HG03457 (cell line): ENCODE measurements around the gene BTNL9.
"Not testable (repeated sequence)": the region's sequence is repeated elsewhere in the genome, so short reads cannot be mapped to it uniquely, and the experiment has no call there.

Source experiments
- ATAC-seq: cut with Tn5 transposase; IDR thresholded peaks from one replicate; pipeline ENCODE4 v1.9.1; 2021; ENCODE audit warnings: moderate number of reproducible peaks; ENCODE audit not compliant: unreplicated experiment

The BTNL9 gene

DNA sequence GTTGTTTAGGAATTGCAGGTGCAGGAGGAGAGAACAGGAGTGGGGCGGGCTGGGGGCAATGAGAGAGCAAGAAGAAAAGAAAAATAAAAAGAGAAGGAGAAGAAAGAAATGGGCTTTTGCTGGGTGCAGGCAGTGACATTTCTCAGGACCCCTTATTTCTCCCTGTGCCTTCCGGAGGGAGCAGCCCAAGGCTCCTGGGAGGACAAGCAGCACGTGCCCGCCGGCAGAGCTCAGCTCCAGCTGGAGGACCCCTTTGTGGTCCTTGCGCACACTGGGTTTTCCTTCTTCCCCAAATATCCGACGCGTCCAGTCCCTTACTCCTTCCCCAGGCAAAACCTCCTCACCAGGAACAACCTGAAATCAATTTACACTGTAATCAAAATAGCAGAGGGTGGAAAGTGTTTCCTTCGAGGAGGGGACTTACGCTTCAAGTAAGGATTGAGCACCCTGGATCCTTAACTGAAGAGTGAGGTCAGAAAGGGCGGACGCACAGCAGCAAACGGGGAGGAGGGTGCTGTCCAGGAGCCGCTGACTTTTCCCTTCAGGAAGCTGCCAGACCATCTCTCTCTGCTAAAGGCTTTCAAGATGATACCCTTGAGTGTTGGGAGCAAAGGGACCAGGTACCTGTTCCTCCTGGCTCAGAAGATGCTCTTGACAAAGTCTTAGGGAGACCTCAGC lies 2.1 kb downstream of the BTNL9 start:
- ATAC-seq: no peak

DNA sequence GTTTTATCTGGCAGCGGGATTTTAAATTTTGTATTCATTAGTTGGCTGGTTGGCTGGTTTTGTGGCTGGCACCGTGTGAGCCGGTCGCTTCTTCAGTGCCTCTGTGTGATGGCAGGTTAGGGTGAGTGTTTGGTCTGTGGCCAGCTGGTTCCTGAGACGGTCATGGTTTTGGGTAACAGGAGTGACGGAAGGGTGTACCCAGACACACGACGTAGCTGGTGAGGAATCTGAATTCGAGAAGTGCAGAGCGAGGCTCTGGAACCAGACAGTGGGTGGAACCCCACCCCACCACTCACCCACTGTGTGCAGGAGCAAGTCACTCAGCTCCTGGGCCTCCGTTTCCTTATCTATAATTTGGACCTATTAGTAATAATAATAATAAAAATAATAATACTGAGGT lies 2.7 kb downstream of the BTNL9 start:
- no peak for ATAC-seq

DNA sequence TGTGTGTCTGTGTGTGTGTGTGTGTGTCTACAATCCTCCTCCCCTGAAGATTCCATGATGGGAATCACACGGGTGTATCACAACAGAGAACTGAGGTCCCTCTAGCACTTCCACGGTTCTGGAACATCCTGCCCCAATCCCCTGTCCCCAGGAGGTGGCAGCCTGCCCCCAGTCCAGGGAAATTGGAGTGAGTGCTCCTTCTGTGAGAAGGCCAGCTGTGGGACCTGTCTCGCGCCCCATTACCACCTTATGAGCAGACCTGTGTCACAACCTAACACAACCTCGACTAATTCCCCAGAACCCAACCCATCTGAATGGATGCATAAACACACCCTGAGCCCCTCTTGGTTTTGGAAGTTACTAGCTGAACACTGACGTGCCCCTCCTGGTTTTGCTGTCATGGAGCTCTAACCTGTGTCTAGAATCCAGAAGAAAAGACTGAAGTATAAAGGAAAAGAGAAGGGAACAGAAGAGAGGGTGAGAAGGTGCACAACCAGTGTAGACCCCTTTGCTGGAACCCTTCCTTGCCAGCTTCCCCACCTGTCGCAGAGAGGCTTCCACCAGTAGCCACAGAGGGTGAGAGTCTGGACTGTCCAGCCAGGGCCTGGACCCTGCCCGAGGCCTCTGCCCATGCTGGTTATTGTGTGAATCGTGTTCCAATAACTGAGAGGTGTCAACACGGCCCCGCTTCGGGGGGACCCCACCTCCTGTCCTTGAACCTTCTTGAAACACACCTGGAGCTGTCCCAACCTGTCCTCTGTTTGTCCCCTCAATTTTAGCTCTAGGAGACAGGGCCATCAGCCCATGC lies 3.4 kb downstream of the BTNL9 start:
- no peak for ATAC-seq

DNA sequence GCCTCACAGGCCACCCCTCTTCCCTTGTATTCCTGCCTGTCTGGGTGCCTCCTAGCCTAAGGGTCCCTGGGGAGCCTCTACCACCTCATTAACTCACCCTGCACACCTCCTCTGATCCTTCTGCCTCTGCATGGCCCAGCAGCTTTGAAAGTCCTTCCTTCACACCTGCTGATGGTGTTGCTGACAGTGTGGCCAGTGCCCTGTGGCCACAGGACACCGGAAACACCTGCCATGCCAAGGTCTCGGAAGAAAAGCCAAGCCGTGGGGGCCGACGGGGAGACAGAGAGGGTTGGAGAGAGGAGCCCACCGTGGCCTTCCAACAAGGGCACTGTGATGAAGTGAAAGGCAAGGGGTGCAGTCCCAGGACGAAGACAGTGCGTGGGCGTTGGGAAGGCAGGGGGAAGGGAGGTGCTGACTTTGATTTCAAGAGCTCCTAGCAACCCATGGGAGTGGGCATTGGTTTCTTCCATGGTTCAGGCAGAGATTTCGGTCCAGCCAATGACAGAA lies 4.1 kb downstream of the BTNL9 start:
- no peak for ATAC-seq

DNA sequence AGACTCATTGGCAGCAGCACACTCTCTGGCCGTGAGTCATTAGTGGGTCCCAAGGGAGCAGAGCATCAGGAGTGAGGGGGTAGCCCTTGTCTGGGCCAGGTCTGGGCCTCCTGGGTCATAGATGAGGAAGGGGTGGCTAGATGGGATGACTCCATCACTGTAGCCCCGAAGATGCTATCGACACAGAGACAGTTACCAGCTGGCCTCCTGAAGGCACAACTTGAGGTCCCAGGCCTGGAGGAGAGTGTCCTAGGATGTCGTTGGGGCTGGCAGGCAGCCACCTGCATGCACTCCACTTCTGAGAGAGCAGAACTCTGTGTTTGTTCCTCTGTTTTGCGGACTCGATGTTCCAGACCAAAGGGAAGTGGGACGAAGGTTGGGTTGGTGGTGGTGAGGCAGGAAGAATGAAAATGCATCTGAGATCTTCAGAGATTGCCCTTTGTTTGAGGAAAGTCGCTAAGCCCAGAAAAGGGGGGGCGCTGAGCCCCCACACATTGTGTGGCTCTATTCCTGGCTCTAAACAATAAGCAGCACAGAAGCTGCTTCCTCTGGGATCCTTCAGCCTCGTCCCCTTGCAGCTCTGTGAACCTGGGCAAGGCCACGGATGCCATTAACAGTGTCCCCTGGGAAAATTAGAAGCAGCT lies 4.7 kb downstream of the BTNL9 start:
- ATAC-seq: no peak

DNA sequence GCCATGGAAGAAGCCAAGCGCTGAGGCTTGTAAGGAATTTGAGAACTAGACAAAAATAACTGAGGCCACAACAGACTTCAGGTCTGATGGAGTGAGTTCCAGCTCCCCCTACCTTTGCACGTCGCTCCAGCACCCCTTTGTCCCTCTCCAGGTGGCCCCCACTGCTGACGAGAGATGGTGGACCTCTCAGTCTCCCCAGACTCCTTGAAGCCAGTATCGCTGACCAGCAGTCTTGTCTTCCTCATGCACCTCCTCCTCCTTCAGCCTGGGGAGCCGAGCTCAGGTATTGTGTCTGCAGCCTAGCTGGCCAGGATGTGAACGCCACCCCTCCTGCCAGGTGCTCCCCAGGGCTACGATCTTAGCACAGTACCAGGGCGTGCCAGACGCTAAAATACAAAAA lies 5.2 kb downstream of the BTNL9 start:
- ATAC-seq: no peak

DNA sequence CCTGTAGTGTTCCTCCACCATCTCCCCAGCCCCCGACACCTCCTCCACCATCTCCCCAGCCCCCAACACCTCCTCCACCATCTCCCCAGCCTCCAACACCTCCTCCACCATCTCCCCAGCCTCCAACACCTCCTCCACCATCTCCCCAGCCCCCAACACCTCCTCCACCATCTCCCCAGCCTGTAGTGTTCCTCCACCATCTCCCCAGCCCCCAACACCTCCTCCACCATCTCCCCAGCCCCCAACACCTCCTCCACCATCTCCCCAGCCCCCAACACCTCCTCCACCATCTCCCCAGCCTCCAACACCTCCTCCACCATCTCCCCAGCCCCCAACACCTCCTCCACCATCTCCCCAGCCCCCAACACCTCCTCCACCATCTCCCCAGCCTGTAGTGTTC lies 5.8 kb downstream of the BTNL9 start:
- ATAC-seq: not testable (repeated sequence)

DNA sequence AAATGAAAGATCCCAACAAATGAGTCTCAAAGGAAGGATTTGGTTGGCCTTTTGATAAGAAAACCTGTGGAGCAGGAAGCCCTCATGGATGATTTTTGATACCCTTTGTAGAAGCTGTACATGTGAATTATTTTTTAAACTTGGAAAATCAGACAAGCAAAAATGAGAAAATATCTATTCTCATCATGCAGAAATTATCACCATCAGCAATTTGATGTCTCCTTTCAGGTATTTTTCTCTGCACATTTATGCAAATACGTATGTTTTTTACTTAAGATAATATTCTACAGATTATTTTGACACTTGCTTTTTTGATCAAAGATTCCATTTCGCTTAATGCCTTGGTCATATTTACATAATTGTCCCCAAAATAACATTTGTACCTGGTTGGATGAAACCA lies 7.2 kb downstream of the BTNL9 start:
- no peak for ATAC-seq

DNA sequence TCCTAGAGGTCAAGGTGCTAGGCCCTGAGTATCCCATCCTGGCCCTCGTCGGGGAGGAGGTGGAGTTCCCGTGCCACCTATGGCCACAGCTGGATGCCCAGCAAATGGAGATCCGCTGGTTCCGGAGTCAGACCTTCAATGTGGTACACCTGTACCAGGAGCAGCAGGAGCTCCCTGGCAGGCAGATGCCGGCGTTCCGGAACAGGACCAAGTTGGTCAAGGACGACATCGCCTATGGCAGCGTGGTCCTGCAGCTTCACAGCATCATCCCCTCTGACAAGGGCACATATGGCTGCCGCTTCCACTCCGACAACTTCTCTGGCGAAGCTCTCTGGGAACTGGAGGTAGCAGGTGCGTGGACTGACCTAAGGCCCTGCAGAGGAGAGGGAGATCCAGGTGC lies 7.9 kb downstream of the BTNL9 start:
- ATAC-seq: no peak

DNA sequence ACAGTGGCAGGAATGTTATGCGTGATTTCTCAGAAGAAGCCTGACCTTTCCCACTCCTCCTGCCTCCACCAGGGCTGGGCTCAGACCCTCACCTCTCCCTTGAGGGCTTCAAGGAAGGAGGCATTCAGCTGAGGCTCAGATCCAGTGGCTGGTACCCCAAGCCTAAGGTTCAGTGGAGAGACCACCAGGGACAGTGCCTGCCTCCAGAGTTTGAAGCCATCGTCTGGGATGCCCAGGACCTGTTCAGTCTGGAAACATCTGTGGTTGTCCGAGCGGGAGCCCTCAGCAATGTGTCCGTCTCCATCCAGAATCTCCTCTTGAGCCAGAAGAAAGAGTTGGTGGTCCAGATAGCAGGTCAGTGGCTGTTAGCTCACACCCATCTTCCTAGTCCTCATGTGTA lies 9.9 kb downstream of the BTNL9 start:
- ATAC-seq: no peak

DNA sequence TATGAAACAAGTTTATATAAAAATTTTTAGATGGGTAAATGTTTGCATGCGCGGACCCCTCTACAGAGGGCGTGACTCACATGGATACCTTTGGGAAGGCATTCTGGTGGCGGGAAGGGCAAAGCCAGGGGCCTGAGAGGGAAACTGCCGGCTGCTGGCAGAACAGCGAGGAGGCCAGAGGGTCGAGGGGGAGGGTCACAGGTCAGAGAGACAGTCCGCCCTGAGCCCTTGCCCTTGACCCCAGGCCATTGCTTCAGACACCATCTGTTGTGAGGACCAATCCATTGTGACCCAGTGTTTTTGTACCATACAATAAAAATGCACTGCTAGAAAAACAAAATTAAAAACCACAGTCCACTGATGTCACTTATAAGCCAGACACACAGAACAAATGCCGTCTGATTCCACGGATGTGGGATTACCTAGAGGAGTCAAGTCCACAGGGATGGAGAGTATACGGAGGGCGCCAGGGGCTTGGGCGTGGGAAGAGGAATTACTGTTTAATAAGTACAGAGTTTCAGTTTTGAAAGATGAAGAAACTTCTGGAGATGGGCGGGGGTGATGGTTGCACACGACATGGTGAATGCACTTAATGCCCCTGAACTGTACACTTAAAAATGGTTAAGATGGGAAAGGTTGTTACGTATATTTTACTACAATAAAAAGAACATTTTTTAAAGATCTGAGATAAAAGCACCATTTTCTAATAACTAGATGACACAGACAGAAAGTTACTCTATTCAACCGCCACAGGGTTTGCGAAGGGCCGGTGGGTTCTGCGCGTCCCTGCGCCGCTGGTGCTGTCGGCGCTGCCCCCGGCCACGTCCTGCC lies 12.0 kb downstream of the BTNL9 start:
- ATAC-seq: no peak

DNA sequence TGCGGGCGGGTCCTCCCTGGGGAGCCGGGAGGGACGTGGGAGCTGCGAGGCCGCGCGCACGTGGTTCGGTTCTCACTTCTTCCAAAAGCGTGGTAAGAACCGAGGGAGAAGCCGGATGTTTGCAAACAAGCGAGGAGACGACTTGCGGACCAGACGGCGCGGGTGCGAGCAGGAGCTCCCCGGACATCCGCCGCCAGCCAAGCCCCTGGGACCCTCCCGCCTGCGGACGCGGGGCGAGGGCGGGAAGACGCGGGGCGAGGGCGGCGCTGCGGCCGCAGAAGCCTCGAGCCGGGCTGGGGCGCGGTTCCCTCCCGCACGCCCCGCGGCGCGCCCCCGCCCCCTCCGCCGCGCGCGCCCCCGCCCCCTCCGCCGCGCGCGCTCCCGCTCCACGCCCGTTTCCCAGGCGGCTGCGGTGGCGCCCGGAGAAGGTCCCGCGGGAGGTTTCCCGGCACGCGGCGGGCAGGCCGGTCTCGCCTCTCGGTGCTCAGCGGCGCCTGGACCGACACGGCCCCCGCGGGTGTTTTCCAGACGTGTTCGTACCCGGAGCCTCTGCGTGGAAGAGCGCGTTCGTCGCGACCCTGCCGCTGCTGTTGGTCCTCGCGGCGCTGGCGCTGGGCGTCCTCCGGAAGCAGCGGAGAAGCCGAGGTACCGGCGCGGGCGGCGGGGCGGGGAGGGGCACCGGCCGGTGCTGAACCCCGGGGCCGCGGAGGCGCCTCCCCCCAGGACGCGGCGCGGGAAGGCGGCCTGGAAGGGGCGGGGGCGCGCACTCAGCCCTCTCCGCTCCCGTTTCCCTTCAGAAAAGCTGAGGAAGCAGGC lies 12.8 kb downstream of the BTNL9 start:
- no peak for ATAC-seq

DNA sequence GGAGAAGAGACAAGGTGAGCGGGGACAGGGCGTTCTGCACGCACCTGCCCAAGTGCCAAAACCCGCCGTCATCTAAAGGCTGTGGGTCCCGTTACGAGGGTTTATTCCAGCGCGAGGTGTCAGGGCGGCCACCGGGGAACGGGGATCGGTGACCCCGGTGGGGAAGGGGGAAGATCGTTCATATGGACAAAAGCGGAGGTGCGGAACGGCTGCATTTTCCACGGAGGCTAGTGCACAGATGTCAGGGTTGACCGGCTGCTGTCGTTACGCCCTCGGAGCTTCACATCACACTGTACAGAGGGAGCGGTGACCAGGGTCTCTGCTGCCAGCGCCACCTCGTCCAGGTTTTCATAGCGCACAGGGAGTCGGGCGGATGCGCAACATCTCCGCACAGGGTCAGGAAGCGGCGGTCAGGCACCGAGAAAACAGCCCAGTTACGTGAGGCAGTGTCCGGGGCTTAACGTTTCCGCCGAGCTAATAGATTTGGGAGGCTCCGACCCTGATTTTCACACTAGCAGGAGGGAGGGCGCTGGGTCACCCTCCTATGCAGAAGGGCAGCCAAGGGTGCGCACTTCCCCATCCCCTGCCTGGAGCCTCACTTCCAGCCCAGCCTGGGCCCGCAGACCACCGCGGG lies 13.5 kb downstream of the BTNL9 start:
- ATAC-seq: no peak

DNA sequence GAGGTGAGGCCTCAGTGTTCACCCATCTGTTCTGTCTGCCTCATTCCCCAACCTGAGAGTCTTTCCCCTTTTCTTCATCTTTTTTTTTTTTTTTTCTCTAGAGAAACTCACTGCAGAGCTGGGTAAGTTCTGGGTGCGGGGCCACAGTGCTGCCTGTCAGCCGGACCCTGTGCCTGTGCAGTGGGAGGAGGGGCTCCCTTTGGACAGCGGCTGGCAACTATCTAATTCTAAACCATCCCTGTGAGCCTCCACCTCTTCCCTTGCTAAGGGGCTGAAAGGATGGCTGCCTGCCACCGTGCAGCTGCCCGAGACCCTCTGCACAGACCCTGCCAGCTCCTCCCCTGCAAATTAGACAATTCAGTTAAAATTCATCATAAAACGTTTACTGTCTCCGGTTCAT lies 14.1 kb downstream of the BTNL9 start:
- ATAC-seq: no peak

DNA sequence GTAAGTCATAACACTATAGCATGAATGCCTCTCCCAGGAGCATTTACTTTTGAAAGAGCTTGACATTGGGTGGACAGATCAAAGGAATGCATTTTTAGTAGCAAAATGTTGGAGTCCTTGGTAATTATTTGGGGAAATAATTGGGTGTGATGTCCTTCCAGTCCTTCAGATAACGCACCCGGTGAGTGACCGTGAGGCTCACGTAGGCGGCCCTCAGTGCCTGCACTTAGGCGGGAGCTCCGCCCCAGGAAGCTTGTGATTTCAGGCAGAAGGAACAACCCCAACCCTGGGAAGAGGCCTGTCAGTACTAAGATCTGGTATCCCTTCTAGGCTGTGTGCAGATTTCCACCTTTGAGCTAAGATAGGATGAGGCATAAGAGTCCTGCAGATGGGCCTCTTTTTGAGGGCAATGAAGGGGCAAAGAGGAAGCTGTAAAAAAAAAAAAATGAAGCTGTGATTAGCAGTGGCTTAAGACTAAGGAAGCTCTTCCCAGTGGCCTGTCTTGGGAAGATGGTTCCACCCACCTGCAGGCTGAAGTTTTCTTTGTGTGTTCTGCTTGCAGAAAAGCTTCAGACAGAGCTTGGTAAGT lies 14.9 kb downstream of the BTNL9 start:
- ATAC-seq: no peak

DNA sequence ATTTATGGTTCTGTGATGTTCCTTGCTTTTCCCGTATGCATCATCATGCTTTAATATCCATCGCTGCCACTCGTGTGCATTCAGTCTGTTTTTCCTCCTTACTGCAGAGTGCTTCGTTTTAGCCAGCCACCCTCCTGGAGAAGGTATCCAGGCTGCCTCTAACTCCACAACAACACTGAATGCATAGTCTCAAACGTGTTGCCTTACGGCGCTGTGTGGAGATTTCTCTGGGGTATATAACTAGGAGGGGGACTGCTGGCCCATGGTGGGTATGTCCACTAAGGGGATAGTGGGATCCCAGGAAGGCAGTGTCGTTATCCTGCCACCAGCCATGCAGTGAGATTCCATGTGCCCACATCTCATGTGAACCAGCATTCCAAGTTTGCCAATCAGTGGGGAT lies 16.4 kb downstream of the BTNL9 start:
- ATAC-seq: no peak

DNA sequence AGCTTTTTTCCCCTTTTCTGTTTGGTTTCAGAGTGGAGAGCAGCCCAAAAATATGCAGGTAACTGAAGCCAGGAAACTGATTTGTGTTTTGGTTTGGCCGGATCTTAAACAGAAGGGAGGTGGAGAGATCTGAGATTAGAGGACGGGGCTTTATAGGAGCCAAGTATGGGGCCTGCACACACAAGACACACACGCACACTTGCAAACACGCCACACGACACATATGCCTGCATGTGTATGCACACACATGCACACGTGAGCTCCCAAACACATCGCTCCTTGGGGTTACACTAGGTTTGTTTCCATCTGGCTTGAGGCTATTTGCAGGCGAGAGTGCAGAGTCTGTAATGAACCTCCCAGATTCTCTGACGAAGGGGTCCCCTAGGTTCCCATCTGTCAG lies 18.3 kb downstream of the BTNL9 start:
- no peak for ATAC-seq

DNA sequence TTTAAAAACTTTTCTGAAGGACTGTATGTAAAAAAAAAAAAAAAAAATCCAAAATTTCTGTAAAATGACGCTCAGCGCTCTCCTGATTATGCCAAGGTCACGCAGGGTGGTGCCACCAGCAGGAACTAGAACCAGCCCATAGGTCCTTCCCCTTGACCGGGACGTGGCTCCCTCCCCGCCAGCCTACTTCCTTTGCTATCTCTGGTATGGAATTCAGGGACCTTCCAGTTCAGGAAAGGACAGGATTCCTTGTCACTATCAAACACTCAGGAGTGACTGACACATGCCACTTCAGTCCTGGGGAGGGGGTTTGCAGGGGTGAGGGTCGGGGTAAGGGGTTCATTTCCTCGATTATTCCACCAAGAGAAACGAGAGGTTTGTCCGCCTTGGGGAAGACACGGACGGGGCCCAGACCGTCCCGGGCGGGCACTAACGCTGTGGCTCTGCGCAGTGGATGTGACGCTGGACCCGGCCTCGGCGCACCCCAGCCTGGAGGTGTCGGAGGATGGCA lies 18.8 kb downstream of the BTNL9 start:
- ATAC-seq: no peak
